Endothelial cell of umbilical vein (primary cell): ENCODE measurements around the gene TAS1R1. TPM values are rescaled to one million over a fixed set of nuclear protein-coding genes. Genes with fewer than 3 reads are reported as not detected.

Experiments used
- BruUV-seq: library from RNA; stranded (reverse); fragments of 400-500 nt; replicated peaks from 2 replicates; lab custom pipeline; 2021; lab: Mats Ljungman, UMichigan
- CTCF ChIA-PET: fragments of 300-600, 350-600 bp; sonication (Branson Sonifier 250); formaldehyde crosslinking; loops from one replicate; lab custom pipeline; 2021; ENCODE audit warnings: antibody characterized with exemption, inconsistent platforms; lab: Charles Lee
- POLR2A ChIA-PET: fragments of 300-600, 350-600 bp; sonication (Branson Sonifier 250); formaldehyde crosslinking; loops from one replicate; lab custom pipeline; 2021; ENCODE audit warnings: antibody characterized with exemption, inconsistent platforms; lab: Charles Lee
- DNase-seq: peaks from one replicate; pipeline ENCODE4 v3.0.0-alpha.2; 2011; ENCODE audit warnings: low read depth, low spot score
- FAIRE-seq: peaks from 2 replicates; lab custom pipeline; 2011; peaks lifted over from hg19 to GRCh38; lab: Jason Lieb, UNC
- H2AFZ ChIP-seq: 2 replicates; pipeline ENCODE4 v1.6.0; 2012; ENCODE audit warnings: low read depth, low read length, control low read depth, inconsistent platforms
- H3K27ac ChIP-seq: 2 replicates; pipeline ENCODE4 v1.5.1; 2011; ENCODE audit warnings: low read depth, mild to moderate bottlenecking, control low read depth, low read length, moderate library complexity; ENCODE audit not compliant: insufficient read depth
- H3K27me3 ChIP-seq, 2 experiments: 2 replicates each; pipeline versions ENCODE4 v1.6.0 to v1.6.1; 2011; ENCODE audit warnings: low read length in 2 of 2, mixed read lengths in 1 of 2; ENCODE audit not compliant: control insufficient read depth in 2 of 2, insufficient read depth in 2 of 2
- H3K36me3 ChIP-seq, 2 experiments: 2 replicates in 1 of 2; 3 replicates in 1 of 2; pipeline ENCODE4 v1.5.1; 2011; ENCODE audit warnings: low read length in 2 of 2, mild to moderate bottlenecking in 1 of 2, moderate library complexity in 1 of 2; ENCODE audit not compliant: control insufficient read depth in 2 of 2, insufficient read depth in 2 of 2; ENCODE audit errors: extremely low read depth in 1 of 2
- H3K4me1 ChIP-seq: 3 replicates; pipeline ENCODE4 v1.5.1; 2011; ENCODE audit warnings: mild to moderate bottlenecking, low read length; ENCODE audit not compliant: control insufficient read depth, insufficient read depth; ENCODE audit errors: extremely low read depth
- H3K4me2 ChIP-seq: 2 replicates; pipeline ENCODE4 v1.6.1; 2011; ENCODE audit warnings: low read length, control low read depth, mixed read lengths; ENCODE audit not compliant: insufficient read depth
- H3K4me3 ChIP-seq, 3 experiments: fragments of 200-600 bp in 1 of 3; sonication (generic), shearing (Covaris generic) in 1 of 3; replicated peaks in 1 of 3; 2 replicates each; pipeline ENCODE4 v1.5.1; 2011 to 2016; ENCODE audit warnings: control low read depth in 3 of 3, low read length in 3 of 3, mild to moderate bottlenecking in 2 of 3, inconsistent platforms in 1 of 3, low read depth in 1 of 3, moderate library complexity in 1 of 3; ENCODE audit not compliant: insufficient read depth in 1 of 3
- H3K79me2 ChIP-seq: 2 replicates; pipeline ENCODE4 v1.6.0; 2012; ENCODE audit warnings: low read length, inconsistent platforms; ENCODE audit not compliant: control insufficient read depth, insufficient read depth
- H3K9ac ChIP-seq: replicated peaks from 2 replicates; pipeline ENCODE3; 2011; ENCODE audit warnings: low read length, control low read depth; ENCODE audit not compliant: insufficient read depth; ENCODE audit errors: extremely low read depth
- H3K9me1 ChIP-seq: replicated peaks from 3 replicates; pipeline ENCODE4 v1.6.0; 2011; ENCODE audit warnings: mild to moderate bottlenecking, low read length; ENCODE audit not compliant: control insufficient read depth, insufficient read depth; ENCODE audit errors: extremely low read depth
- H3K9me3 ChIP-seq: replicated peaks from 2 replicates; pipeline ENCODE4 v1.5.1; 2012; ENCODE audit warnings: low read length, inconsistent platforms; ENCODE audit not compliant: control insufficient read depth, insufficient read depth
- H4K20me1 ChIP-seq: replicated peaks from 2 replicates; pipeline ENCODE3; 2011; ENCODE audit warnings: mild to moderate bottlenecking, low read length; ENCODE audit not compliant: control insufficient read depth, insufficient read depth; ENCODE audit errors: extremely low read depth
- EZH2 ChIP-seq: IDR thresholded peaks from 2 replicates; pipeline ENCODE4 v1.6.1; 2012; ENCODE audit warnings: borderline replicate concordance, low read depth, mild to moderate bottlenecking, moderate library complexity, low read length, inconsistent platforms; ENCODE audit not compliant: severe bottlenecking
- FOS ChIP-seq: IDR thresholded peaks from 2 replicates; pipeline ENCODE4 v1.6.1; 2011; ENCODE audit warnings: mild to moderate bottlenecking, low read length, moderate library complexity, borderline replicate concordance; ENCODE audit not compliant: insufficient read depth
- GATA2 ChIP-seq: IDR thresholded peaks from 2 replicates; pipeline ENCODE4 v1.7.0; 2011; ENCODE audit warnings: low read depth, mild to moderate bottlenecking, moderate library complexity, mixed read lengths, low read length; ENCODE audit not compliant: insufficient read length, insufficient read depth
- JUN ChIP-seq: IDR thresholded peaks from 2 replicates; pipeline ENCODE4 v1.6.1; 2011; ENCODE audit warnings: borderline replicate concordance, low read depth; ENCODE audit not compliant: insufficient read length, insufficient read depth
- MYC ChIP-seq: IDR thresholded peaks from one replicate; pipeline ENCODE4 v1.6.1; 2011; ENCODE audit warnings: mild to moderate bottlenecking, low read depth, low read length
- POLR2A ChIP-seq: IDR thresholded peaks from 2 replicates; pipeline ENCODE4 v1.6.1; 2012; ENCODE audit warnings: low read depth, mild to moderate bottlenecking, control low read depth, low read length
- POLR2AphosphoS5 ChIP-seq: IDR thresholded peaks from 2 replicates; pipeline ENCODE4 v1.6.1; 2012; ENCODE audit warnings: low read depth, mild to moderate bottlenecking, control low read depth, low read length, moderate library complexity; ENCODE audit not compliant: insufficient read depth
- dilution Hi-C: fragments of 300-500 bp; cut with MboI; formaldehyde crosslinking; loops from one replicate; pipeline ENCODE4 v1.15.0; 2019; ENCODE audit warnings: low sequenced_read_pairs; ENCODE audit not compliant: extremely low pct_ligation_motif_present
- intact Hi-C: fragments of 100-400 bp; cut with micrococcal nuclease; formaldehyde crosslinking; loops from one replicate; pipeline ENCODE4 v1.10.0; 2022
- polyA plus RNA-seq, 4 experiments: library from polyadenylated mRNA; depleted of rRNA in 3 of 4; stranded (reverse) in 3 of 4; unstranded in 1 of 4; fragments of >200 nt; gene quantifications; 2 replicates each; pipeline versions ENCODE4 v1.2.1 to v1.2.3, GENCODE V29; 2011 to 2012; ENCODE audit warnings: missing spikeins in 1 of 4
- total RNA-seq: library from RNA; stranded (reverse); gene quantifications from 2 replicates; pipeline ENCODE4 v1.2.3, GENCODE V29; 2021
- TF ChIP-seq, protein P1 (sequence below), 2 donors: IDR thresholded peaks; 1 replicate in 1 of 2; 2 replicates in 1 of 2; pipeline ENCODE4 v1.5.1; 2011; ENCODE audit warnings: low read length in 2 of 2, mild to moderate bottlenecking in 2 of 2, moderate library complexity in 2 of 2, control low read depth in 1 of 2, inconsistent platforms in 1 of 2, low read depth in 1 of 2; ENCODE audit not compliant: insufficient read depth in 1 of 2; ENCODE audit errors: extremely low read depth in 1 of 2
- TF ChIP-seq, protein P2 (sequence below): IDR thresholded peaks from 2 replicates; pipeline ENCODE4 v1.6.1; 2011; ENCODE audit not compliant: insufficient read depth, insufficient read length

TAS1R1 gene
- total and polyA plus RNA-seq, 2 donors (not counting 3 experiments of a cell fraction or from before 2014, with no cell fraction given) = not detected

- H3K79me2 ChIP-seq = peaks cover 7% of the 10 kb centered on the region
- DNase-seq (no peak), FAIRE-seq (no peak)
- no peak overlapping the region for H3K9ac ChIP-seq
- peak overlapping the region; percentile 7 for H3K4me2 ChIP-seq
- ChIA-PET CTCF (interaction anchor here (1.0 to 1.4 kb wide), 2 partner anchors 55 to 60 kb away, joined by 4 read pairs; partner anchors contain the start of gene PLEKHG5), POLR2A (no interaction called here)
- H3K4me1 ChIP-seq = peaks cover 35% of the 10 kb centered on the region
- BruUV-seq = no TSS peak
- H3K9me1 ChIP-seq = no peaks in the 10 kb centered on the region
- intact Hi-C loops = loop anchor here (1.0 kb wide), 1 partner anchor 8 kb away; the partner anchor contains the start of gene NOL9
- H3K9me3 ChIP-seq = no peaks in the 10 kb centered on the region
- no peak overlapping the region for H3K4me3 ChIP-seq
- no peaks in the 10 kb centered on the region for H4K20me1 ChIP-seq
- H2AFZ ChIP-seq = no peak overlapping the region
- TF ChIP-seq FOS (no peak), MYC (no peak), POLR2AphosphoS5 (no peak), EZH2 (no peak), JUN (no peak), GATA2 (no peak), POLR2A (no peak)
- TF ChIP-seq, protein P1, sequence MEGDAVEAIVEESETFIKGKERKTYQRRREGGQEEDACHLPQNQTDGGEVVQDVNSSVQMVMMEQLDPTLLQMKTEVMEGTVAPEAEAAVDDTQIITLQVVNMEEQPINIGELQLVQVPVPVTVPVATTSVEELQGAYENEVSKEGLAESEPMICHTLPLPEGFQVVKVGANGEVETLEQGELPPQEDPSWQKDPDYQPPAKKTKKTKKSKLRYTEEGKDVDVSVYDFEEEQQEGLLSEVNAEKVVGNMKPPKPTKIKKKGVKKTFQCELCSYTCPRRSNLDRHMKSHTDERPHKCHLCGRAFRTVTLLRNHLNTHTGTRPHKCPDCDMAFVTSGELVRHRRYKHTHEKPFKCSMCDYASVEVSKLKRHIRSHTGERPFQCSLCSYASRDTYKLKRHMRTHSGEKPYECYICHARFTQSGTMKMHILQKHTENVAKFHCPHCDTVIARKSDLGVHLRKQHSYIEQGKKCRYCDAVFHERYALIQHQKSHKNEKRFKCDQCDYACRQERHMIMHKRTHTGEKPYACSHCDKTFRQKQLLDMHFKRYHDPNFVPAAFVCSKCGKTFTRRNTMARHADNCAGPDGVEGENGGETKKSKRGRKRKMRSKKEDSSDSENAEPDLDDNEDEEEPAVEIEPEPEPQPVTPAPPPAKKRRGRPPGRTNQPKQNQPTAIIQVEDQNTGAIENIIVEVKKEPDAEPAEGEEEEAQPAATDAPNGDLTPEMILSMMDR (IDR thresholded peaks at IDR 0.05; ENCODE audit: extremely low read depth in 1 of 2, insufficient read depth in 1 of 2, low read depth in 1 of 2, low read length in 2 of 2) = no peak
- TF ChIP-seq, protein P2, sequence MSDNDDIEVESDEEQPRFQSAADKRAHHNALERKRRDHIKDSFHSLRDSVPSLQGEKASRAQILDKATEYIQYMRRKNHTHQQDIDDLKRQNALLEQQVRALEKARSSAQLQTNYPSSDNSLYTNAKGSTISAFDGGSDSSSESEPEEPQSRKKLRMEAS = no peak
- H3K36me3 ChIP-seq = peaks cover 0 to 15% of the 10 kb centered on the region in 2 experiments
- no peaks in the 10 kb centered on the region for H3K27me3 ChIP-seq
- H3K27ac ChIP-seq = peak overlapping the region; percentile 35
- dilution Hi-C loops = no loop called here
Observed at GRCh38 chr1:6546326-6546725, 8.8 kb upstream of the TAS1R1 start.
